SK-N-SH (cell line): ENCODE results near the gene TICAM1.
A peak's percentile ranks its signal among the peaks of the same experiment; 100 is the strongest.

Experiments
- ELF1 ChIP-seq: IDR thresholded peaks from 2 replicates; pipeline ENCODE4 v1.4.0; 2012
- EP300 ChIP-seq, 2 experiments: IDR thresholded peaks; 2 replicates each; pipeline versions ENCODE4 v1.4.0 to v1.6.1; 2012; ENCODE audit warnings: borderline replicate concordance in 1 of 2, low read depth in 1 of 2, low read length in 1 of 2
- NFIC ChIP-seq: IDR thresholded peaks from 2 replicates; pipeline ENCODE4 v1.4.0; 2012; ENCODE audit warnings: borderline replicate concordance
- POLR2AphosphoS5 ChIP-seq: IDR thresholded peaks from 2 replicates; pipeline ENCODE4 v1.6.1; 2012; ENCODE audit warnings: low read depth, low read length
- TAF1 ChIP-seq: IDR thresholded peaks from 2 replicates; pipeline ENCODE4 v1.6.1; 2012; ENCODE audit warnings: low read depth, mild to moderate bottlenecking, low read length, moderate library complexity, borderline replicate concordance
- TCF12 ChIP-seq: IDR thresholded peaks from 2 replicates; pipeline ENCODE4 v1.4.0; 2012
- TEAD4 ChIP-seq: IDR thresholded peaks from 2 replicates; pipeline ENCODE4 v1.4.0; 2012; ENCODE audit warnings: mild to moderate bottlenecking, borderline replicate concordance; ENCODE audit not compliant: insufficient read depth
- YY1 ChIP-seq: IDR thresholded peaks from 2 replicates; pipeline ENCODE4 v1.4.0; 2012; ENCODE audit warnings: low read depth, mild to moderate bottlenecking
- TF ChIP-seq, protein P1 (sequence below): fragments of 200-600 bp; sonication (generic); IDR thresholded peaks from 2 replicates; pipeline ENCODE4 v1.6.1; 2017; ENCODE audit warnings: antibody characterized with exemption, mild to moderate bottlenecking, moderate library complexity
- TF ChIP-seq, protein P2 (sequence below): IDR thresholded peaks from 2 replicates; pipeline ENCODE4 v1.6.1; 2012; ENCODE audit warnings: mild to moderate bottlenecking, low read depth, low read length, moderate library complexity

DNA sequence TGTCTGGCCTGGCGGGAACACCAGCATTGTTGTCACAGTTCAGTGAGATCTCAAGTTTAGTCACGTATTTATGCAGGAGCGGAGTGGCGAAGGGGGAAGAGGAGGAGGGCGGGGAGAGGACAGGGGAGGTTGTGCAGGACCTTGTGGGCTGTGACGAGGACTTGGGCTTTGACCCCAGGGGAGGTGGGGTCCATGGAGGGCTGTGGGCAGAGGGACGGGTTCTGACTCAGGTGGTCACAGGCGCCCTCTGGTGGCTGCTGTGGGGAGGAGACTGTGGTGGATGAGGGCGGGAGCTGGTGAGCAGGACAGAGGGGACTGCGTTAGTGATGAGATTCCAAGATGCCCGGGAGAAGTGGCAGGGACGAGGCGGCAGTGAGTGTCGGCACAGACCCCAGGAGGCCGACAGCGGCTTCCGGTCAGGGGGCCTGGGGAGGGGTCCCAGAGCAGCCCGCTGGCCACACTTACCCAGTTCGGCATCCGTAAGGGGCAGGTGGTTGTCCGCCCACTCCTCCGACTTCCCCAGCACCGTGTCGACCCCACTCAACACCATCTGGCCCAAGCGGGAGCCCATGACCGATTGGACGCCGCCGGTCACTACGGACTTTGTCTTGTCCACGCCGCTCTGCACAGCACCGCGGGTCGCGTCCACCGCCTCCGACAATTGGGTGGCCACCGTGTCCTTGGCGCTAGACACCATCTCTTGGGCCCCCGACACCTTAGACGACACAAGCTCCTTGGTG, 20.2 kb upstream of the TICAM1 start:
- TF ChIP-seq, protein P1, sequence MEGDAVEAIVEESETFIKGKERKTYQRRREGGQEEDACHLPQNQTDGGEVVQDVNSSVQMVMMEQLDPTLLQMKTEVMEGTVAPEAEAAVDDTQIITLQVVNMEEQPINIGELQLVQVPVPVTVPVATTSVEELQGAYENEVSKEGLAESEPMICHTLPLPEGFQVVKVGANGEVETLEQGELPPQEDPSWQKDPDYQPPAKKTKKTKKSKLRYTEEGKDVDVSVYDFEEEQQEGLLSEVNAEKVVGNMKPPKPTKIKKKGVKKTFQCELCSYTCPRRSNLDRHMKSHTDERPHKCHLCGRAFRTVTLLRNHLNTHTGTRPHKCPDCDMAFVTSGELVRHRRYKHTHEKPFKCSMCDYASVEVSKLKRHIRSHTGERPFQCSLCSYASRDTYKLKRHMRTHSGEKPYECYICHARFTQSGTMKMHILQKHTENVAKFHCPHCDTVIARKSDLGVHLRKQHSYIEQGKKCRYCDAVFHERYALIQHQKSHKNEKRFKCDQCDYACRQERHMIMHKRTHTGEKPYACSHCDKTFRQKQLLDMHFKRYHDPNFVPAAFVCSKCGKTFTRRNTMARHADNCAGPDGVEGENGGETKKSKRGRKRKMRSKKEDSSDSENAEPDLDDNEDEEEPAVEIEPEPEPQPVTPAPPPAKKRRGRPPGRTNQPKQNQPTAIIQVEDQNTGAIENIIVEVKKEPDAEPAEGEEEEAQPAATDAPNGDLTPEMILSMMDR: peak; percentile 91
- TF ChIP-seq TCF12: no peak
- TF ChIP-seq TEAD4: no peak
- no peak for TF ChIP-seq NFIC
- no peak for TF ChIP-seq TAF1
- no peak for TF ChIP-seq ELF1
- TF ChIP-seq EP300 (IDR thresholded peaks at IDR 0.05; ENCODE audit: borderline replicate concordance in 1 of 2, low read depth in 1 of 2, low read length in 1 of 2): no peak
- no peak for TF ChIP-seq YY1
- no peak for TF ChIP-seq POLR2AphosphoS5
- TF ChIP-seq, protein P2, sequence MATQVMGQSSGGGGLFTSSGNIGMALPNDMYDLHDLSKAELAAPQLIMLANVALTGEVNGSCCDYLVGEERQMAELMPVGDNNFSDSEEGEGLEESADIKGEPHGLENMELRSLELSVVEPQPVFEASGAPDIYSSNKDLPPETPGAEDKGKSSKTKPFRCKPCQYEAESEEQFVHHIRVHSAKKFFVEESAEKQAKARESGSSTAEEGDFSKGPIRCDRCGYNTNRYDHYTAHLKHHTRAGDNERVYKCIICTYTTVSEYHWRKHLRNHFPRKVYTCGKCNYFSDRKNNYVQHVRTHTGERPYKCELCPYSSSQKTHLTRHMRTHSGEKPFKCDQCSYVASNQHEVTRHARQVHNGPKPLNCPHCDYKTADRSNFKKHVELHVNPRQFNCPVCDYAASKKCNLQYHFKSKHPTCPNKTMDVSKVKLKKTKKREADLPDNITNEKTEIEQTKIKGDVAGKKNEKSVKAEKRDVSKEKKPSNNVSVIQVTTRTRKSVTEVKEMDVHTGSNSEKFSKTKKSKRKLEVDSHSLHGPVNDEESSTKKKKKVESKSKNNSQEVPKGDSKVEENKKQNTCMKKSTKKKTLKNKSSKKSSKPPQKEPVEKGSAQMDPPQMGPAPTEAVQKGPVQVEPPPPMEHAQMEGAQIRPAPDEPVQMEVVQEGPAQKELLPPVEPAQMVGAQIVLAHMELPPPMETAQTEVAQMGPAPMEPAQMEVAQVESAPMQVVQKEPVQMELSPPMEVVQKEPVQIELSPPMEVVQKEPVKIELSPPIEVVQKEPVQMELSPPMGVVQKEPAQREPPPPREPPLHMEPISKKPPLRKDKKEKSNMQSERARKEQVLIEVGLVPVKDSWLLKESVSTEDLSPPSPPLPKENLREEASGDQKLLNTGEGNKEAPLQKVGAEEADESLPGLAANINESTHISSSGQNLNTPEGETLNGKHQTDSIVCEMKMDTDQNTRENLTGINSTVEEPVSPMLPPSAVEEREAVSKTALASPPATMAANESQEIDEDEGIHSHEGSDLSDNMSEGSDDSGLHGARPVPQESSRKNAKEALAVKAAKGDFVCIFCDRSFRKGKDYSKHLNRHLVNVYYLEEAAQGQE: no peak
